ENCODE results near the gene PTX4. TPM values are rescaled to one million over a fixed set of nuclear protein-coding genes. Genes with fewer than 3 reads are reported as not detected.

Gene PTX4
- total and polyA plus RNA-seq, 9 of the 15 experiments (the other 6 are each of a cell fraction or from before 2014, with no cell fraction given) = 0.11 TPM; not detected in 8

DNA sequence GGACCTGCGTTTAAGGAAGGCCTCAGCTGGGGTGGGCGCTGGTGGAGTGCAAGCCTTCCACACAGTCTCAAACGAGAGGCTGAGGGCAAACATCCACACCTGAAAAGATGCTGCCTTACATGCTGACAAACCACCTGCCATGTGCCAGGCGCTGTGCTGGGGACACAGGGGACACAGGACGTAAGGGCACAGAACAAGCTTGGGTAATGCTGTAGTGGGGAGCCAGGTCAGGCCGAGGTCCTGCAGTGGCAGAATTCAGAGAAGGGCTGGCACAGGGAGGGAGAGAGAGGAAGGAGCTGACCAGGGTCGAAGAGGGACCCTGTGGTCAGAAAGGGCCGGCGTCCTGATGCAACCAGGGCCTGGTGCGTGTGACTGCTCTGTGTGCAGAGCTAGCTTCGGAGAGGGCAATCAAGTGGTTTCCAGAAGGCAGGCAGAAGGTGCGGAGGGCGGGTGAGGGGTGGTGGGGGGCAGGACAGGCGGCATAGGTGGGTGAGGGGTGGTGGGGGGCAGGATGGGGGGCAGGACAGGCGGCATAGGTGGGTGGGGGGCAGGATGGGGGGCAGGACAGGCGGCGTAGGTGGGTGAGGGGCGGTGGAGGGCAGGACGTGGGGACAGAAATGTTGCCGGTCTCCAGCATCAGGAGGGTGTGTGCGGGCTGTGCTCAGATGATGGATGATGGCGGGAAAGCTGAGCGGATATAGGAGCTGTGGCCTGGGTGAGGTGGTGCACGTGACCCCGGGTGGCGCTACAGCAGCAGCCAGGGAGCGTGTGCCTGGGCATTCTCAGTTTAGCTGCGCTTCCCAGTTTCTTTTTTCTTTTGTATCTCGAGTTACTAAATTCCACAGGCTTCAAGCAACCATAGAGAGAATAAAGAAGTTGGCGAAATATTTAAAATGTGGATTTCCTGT lies 23.2 kb upstream of the PTX4 start:
- no peak overlapping the region for H3K4me2 ChIP-seq (ENCODE audit: insufficient read depth, low read length)
- TF ChIP-seq SUPT5H (IDR thresholded peaks at IDR 0.05) (peak; percentile 63), ZNF24 (IDR thresholded peaks at IDR 0.05) (no peak), ARID3A (IDR thresholded peaks at IDR 0.05; ENCODE audit: borderline replicate concordance, low read depth, low read length) (no peak), SPI1 (IDR thresholded peaks at IDR 0.05; ENCODE audit: borderline replicate concordance, low read depth, low read length) (no peak), RBM14 (IDR thresholded peaks at IDR 0.05; ENCODE audit: borderline replicate concordance, insufficient read depth, low read depth, low read length) (no peak), ZNF444 (CRISPR knock-in tag; IDR thresholded peaks at IDR 0.05) (no peak), USF1 (CRISPR knock-in tag; IDR thresholded peaks at IDR 0.05) (no peak), CREB1 (IDR thresholded peaks at IDR 0.05) (no peak), CREB1 (CRISPR knock-in tag; IDR thresholded peaks at IDR 0.05) (no peak), POLR2A (conservative IDR thresholded peaks at IDR 0.05) (peak; percentile 53)
- TF ChIP-seq, protein P1, sequence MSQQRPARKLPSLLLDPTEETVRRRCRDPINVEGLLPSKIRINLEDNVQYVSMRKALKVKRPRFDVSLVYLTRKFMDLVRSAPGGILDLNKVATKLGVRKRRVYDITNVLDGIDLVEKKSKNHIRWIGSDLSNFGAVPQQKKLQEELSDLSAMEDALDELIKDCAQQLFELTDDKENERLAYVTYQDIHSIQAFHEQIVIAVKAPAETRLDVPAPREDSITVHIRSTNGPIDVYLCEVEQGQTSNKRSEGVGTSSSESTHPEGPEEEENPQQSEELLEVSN (IDR thresholded peaks at IDR 0.05; ENCODE audit: borderline replicate concordance in 1 of 2, extremely low read depth in 1 of 2, insufficient read depth in 1 of 2, insufficient read length in 1 of 2, low read depth in 1 of 2, low read length in 1 of 2, poor library complexity in 1 of 2, severe bottlenecking in 1 of 2) = peak in 1 of 2 experiments; percentile 45
- TF ChIP-seq, protein P2, sequence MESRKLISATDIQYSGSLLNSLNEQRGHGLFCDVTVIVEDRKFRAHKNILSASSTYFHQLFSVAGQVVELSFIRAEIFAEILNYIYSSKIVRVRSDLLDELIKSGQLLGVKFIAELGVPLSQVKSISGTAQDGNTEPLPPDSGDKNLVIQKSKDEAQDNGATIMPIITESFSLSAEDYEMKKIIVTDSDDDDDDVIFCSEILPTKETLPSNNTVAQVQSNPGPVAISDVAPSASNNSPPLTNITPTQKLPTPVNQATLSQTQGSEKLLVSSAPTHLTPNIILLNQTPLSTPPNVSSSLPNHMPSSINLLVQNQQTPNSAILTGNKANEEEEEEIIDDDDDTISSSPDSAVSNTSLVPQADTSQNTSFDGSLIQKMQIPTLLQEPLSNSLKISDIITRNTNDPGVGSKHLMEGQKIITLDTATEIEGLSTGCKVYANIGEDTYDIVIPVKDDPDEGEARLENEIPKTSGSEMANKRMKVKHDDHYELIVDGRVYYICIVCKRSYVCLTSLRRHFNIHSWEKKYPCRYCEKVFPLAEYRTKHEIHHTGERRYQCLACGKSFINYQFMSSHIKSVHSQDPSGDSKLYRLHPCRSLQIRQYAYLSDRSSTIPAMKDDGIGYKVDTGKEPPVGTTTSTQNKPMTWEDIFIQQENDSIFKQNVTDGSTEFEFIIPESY (CRISPR knock-in tag; IDR thresholded peaks at IDR 0.05) = 0 out of 2 replicates have a peak, but pooled peaks have one; percentile 41
- H4K20me1 ChIP-seq (replicated peaks; ENCODE audit: control insufficient read depth, insufficient read depth, low read length) = no peaks in the 10 kb centered on the region
- no TSS peak for BruUV-seq (replicated peaks)
- H3K9me3 ChIP-seq (replicated peaks; ENCODE audit: control insufficient read depth, insufficient read depth, low read depth, low read length) = no peaks in the 10 kb centered on the region; the same call in 1 of the 2 replicates
- ChIA-PET POLR2A (interaction anchor here (0.6 to 1.3 kb wide), 6 partner anchors 9 to 91 kb away, joined by 3 to 5 read pairs (median 4); partner anchors contain the start of gene UQCC4), CTCF (ENCODE audit: low intra/inter-chr PET ratio) (no interaction called here)
- FAIRE-seq (no peak), DNase-seq (ENCODE audit: extremely low read depth in 1 of 4, low spot score in 3 of 4) (no peak), ATAC-seq (no peak)
- no peak overlapping the region for H3K27ac ChIP-seq (ENCODE audit: extremely low read depth, low read depth, low read length)
- no peaks in the 10 kb centered on the region for H3K9me1 ChIP-seq (ENCODE audit: control insufficient read depth, insufficient read depth, low read length)
- no peaks in the 10 kb centered on the region for H3K79me2 ChIP-seq (ENCODE audit: control insufficient read depth, insufficient read depth, low read length)
- in situ Hi-C loops (cut with MboI) (no loop called here), intact Hi-C loops (cut with micrococcal nuclease) (no loop called here)
- peaks cover 30% of the 10 kb centered on the region; the same call in 1 of the 3 replicates for H3K36me3 ChIP-seq (ENCODE audit: control insufficient read depth, insufficient read depth, low read length)
- H3K27me3 ChIP-seq (ENCODE audit: control insufficient read depth in 2 of 2, insufficient read depth in 2 of 2, low read length in 2 of 2) = no peaks in the 10 kb centered on the region
- H2AFZ ChIP-seq (ENCODE audit: low read depth, low read length) = no peak overlapping the region
- WGBS (ENCODE audit: insufficient coverage, low coverage, missing lambda C conversion rate) = 77% methylated on average over 21 of the region's 30 CpGs
- no peak overlapping the region for H3K4me3 ChIP-seq
- no peak overlapping the region for H3K9ac ChIP-seq (ENCODE audit: insufficient read depth in 1 of 2, low read depth in 2 of 2, low read length in 2 of 2)
- H3K4me1 ChIP-seq (replicated peaks in 1 of 2; ENCODE audit: control insufficient read depth in 2 of 2, insufficient read depth in 2 of 2, low read length in 2 of 2) = peaks cover 0 to 31% of the 10 kb centered on the region in 2 experiments; a peak in 2 of 5 replicates
